KMS-11 (cell line): Measurements from ENCODE around the gene EEFSEC.

Experiments used
- H2AFZ ChIP-seq: fragments of 200-600 bp; sonication (generic); 2 replicates; pipeline ENCODE4 v1.6.1; 2016; ENCODE audit warnings: antibody characterized with exemption, mixed run types, low read depth
- H3K27ac ChIP-seq: fragments of 200-600 bp; sonication (generic); 2 replicates; pipeline ENCODE4 v1.6.1; 2016; ENCODE audit warnings: mild to moderate bottlenecking, mixed run types
- H3K27me3 ChIP-seq: fragments of 200-600 bp; sonication (generic); 2 replicates; pipeline ENCODE4 v1.6.1; 2017; ENCODE audit warnings: mild to moderate bottlenecking, low read depth, mixed run types, moderate library complexity; ENCODE audit not compliant: insufficient read depth
- H3K36me3 ChIP-seq: fragments of 200-600 bp; sonication (generic); 2 replicates; pipeline ENCODE4 v1.6.1; 2017; ENCODE audit warnings: mild to moderate bottlenecking, mixed run types; ENCODE audit not compliant: insufficient read depth
- H3K4me1 ChIP-seq: fragments of 200-600 bp; sonication (generic); 2 replicates; pipeline ENCODE4 v1.6.1; 2016; ENCODE audit warnings: mild to moderate bottlenecking, low read depth, mixed run types; ENCODE audit not compliant: poor library complexity, severe bottlenecking
- H3K4me2 ChIP-seq: fragments of 200-600 bp; sonication (generic); 2 replicates; pipeline ENCODE4 v1.7.0; 2016; ENCODE audit warnings: mild to moderate bottlenecking, mixed run types
- H3K4me3 ChIP-seq: fragments of 200-600 bp; sonication (generic); IDR thresholded peaks from 2 replicates; pipeline ENCODE4 v1.6.1; 2017; ENCODE audit warnings: low read depth, low read length, mixed read lengths; ENCODE audit not compliant: insufficient read depth
- H3K79me2 ChIP-seq: fragments of 200-600 bp; sonication (generic); 2 replicates; pipeline ENCODE4 v1.6.1; 2016; ENCODE audit warnings: low read depth, mixed run types; ENCODE audit not compliant: insufficient read depth
- H3K9ac ChIP-seq: fragments of 200-600 bp; sonication (generic); 2 replicates; pipeline ENCODE4 v1.6.1; 2016; ENCODE audit warnings: mild to moderate bottlenecking, mixed run types
- H4K20me1 ChIP-seq: fragments of 200-600 bp; sonication (generic); 2 replicates; pipeline ENCODE4 v1.6.1; 2016; ENCODE audit warnings: mild to moderate bottlenecking, mixed run types; ENCODE audit not compliant: insufficient read depth
- TF ChIP-seq, protein P1 (sequence below): fragments of 200-600 bp; sonication (generic); conservative IDR thresholded peaks from 2 replicates; pipeline ENCODE4 v1.6.1; 2017; ENCODE audit warnings: low read depth, mild to moderate bottlenecking, antibody characterized with exemption, low read length, moderate library complexity, mixed read lengths

Gene EEFSEC

GRCh38 chr3:128334766-128335165, 181.5 kb downstream of the EEFSEC start:
- Histone ChIP-seq H2AFZ (no peak overlapping the region), H3K4me1 (no peaks in the 10 kb centered on the region), H4K20me1 (no peaks in the 10 kb centered on the region), H3K79me2 (no peaks in the 10 kb centered on the region), H3K36me3 (no peaks in the 10 kb centered on the region), H3K4me2 (no peak overlapping the region), H3K27me3 (no peaks in the 10 kb centered on the region), H3K9ac (no peak overlapping the region), H3K4me3 (no peak overlapping the region), H3K27ac (no peak overlapping the region)
- TF ChIP-seq, protein P1, sequence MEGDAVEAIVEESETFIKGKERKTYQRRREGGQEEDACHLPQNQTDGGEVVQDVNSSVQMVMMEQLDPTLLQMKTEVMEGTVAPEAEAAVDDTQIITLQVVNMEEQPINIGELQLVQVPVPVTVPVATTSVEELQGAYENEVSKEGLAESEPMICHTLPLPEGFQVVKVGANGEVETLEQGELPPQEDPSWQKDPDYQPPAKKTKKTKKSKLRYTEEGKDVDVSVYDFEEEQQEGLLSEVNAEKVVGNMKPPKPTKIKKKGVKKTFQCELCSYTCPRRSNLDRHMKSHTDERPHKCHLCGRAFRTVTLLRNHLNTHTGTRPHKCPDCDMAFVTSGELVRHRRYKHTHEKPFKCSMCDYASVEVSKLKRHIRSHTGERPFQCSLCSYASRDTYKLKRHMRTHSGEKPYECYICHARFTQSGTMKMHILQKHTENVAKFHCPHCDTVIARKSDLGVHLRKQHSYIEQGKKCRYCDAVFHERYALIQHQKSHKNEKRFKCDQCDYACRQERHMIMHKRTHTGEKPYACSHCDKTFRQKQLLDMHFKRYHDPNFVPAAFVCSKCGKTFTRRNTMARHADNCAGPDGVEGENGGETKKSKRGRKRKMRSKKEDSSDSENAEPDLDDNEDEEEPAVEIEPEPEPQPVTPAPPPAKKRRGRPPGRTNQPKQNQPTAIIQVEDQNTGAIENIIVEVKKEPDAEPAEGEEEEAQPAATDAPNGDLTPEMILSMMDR: no peak

GRCh38 chr3:128335621-128336296, 182.5 kb downstream of the EEFSEC start:
- Histone ChIP-seq H3K36me3 (no peaks in the 10 kb centered on the region), H3K79me2 (no peaks in the 10 kb centered on the region), H3K27ac (no peak overlapping the region), H2AFZ (no peak overlapping the region), H3K4me2 (no peak overlapping the region), H3K4me3 (no peak overlapping the region), H4K20me1 (no peaks in the 10 kb centered on the region), H3K9ac (no peak overlapping the region), H3K27me3 (no peaks in the 10 kb centered on the region), H3K4me1 (no peaks in the 10 kb centered on the region)
- TF ChIP-seq, protein P1: no peak

DNA sequence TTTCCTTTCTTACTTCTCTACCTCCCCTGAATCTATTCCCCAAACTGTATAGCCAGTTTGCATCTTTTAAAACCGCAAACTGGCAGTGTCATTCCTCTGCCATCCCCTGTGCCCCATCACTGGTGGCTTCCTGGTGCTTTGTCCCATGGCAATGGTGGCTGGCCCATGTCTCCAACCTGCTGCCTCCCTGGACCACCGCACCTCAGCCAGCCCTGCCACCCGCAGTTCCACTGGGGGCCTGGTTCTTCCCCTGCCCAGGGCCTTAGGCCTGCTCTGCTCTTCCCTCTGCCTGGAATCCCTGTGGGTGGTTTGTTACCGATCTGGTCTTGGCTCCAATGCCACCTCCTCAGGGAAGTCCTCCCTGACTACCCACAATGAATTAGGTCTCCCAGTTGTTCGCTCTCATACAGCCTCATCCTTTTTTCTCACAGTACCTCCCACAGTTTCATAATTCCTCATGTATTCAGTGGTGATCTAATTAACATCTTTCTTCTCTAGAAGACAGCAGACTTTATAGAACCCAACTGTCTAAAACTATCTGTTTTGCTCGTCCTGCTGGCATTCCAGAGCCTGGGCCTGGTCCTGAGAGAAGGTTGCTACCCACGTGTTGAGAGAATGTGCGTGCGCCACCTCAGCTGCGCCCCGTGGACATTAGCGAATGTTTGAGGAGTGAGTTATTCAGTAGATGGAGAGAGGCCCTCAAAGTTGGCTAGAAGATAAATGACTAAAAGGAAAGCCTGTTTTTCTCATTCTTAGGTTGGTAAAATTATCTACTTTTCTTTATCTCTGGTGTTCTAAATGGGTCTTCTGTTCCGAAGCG, 183.3 kb downstream of the EEFSEC start:
- Histone ChIP-seq H3K27ac (no peak overlapping the region), H3K4me1 (no peaks in the 10 kb centered on the region)
- TF ChIP-seq, protein P1: no peak

GRCh38 chr3:128337305-128337704, 184.0 kb downstream of the EEFSEC start:
- no peak overlapping the region for H2AFZ ChIP-seq
- no peak overlapping the region for H3K27ac ChIP-seq
- no peaks in the 10 kb centered on the region for H3K79me2 ChIP-seq
- no peaks in the 10 kb centered on the region for H3K4me1 ChIP-seq
- H3K27me3 ChIP-seq: no peaks in the 10 kb centered on the region
- H3K36me3 ChIP-seq: no peaks in the 10 kb centered on the region
- TF ChIP-seq, protein P1: no peak
- no peak overlapping the region for H3K4me2 ChIP-seq
- H4K20me1 ChIP-seq: no peaks in the 10 kb centered on the region
- H3K4me3 ChIP-seq: no peak overlapping the region
- no peak overlapping the region for H3K9ac ChIP-seq

More for the DNA sequence above, 183.3 kb downstream of the EEFSEC start:
- Histone ChIP-seq H3K4me2 (no peak overlapping the region), H3K27me3 (no peaks in the 10 kb centered on the region), H4K20me1 (no peaks in the 10 kb centered on the region), H3K79me2 (no peaks in the 10 kb centered on the region), H3K36me3 (no peaks in the 10 kb centered on the region), H3K9ac (no peak overlapping the region), H2AFZ (no peak overlapping the region), H3K4me3 (no peak overlapping the region)
